HG03039 (cell line): ENCODE measurements around the gene DENND1A.
"Not testable (repeated sequence)": the region's sequence is repeated elsewhere in the genome, so short reads cannot be mapped to it uniquely, and the experiment has no call there.

Experiments used
- ATAC-seq: cut with Tn5 transposase; IDR thresholded peaks from one replicate; pipeline ENCODE4 v1.9.1; 2021; ENCODE audit warnings: mild to moderate bottlenecking, moderate library complexity; ENCODE audit not compliant: unreplicated experiment

The DENND1A gene

DNA sequence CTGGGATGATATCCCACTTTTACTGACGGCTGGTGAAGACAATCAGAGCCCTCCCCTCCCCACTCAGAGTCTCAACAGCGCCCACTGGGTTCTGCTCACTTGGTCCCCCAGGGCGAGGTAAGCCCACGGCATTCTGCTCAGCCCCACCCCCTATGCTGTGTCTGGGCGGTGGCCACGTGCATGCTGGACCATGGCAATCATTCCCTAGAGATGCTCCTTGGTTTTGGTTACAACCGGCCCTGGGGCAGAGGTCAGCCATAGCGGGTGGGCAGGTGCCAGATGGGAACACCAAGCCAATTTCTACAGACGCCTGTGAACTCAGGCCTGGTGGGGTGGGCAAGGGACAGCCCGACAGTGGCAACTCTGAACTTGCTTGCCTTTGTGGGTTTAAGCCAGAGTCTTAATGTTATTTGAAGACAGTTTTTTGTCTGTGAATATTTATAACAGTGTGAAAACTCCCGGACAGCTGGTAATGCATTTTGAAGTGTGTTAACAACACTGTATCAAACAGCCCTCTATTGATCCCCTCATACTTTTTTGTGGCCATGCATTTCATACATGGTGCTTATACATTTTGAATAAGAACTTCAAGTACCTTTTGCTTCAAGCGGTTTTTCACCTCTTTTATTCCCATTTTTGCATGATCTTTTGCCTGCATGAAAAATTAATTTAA, 479.7 kb downstream of the DENND1A start:
- ATAC-seq: no peak

DNA sequence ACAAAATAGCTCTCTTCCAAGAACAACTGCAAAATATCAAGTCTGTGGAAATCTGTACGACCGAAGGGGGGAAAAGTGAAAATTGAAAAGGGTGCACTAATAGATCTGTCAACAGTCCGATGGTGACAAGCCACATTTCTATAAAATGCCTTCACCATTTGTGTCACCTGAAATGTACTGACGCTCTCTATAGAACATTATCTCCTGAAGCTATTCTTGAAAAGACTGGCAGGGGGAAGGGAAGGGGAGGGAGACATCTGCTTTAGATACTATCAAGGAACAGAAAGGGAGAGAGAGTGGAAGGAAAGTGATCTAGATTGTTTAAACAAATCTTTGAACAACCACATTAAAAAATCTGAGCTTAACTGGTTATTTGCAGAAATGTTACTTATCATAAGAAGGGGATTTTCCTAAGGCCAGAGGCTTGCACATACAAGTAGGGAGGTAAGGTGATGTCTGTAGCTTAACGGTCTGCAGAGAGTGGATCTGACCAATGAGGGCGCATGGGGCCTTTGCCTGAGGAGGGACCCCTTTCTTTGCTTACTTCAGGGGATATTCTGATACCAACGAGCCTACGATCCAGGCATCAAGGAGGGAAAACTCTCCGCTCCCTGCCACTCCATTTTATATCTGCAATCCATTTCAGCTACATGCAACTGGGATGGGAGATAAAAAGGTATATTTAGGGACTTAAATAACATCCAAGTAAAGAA, 481.8 kb downstream of the DENND1A start:
- ATAC-seq: no peak

- no peak for ATAC-seq
Measured at GRCh38 chr9:123445981-123446610, 483.8 kb downstream of the DENND1A start.

DNA sequence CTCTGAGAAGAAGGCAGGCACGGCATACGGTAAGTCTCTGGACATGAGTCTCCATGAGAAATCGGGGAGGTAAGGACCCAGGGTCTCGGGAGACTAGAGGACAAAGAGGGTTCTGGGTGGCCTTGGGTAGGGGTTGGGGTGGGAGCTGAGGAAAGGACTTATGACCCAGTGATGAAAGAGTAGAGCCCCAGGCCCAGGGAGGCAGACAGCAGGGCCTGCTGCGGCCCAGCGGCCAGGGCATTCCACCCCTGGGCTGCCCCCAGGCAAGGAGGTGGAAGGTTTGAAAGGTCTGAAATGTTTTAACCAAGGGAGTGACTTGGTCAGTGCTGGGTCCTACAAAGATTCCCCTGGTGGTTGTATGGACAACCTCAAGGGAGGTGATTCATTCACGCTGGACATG, 484.8 kb downstream of the DENND1A start:
- no peak for ATAC-seq

DNA sequence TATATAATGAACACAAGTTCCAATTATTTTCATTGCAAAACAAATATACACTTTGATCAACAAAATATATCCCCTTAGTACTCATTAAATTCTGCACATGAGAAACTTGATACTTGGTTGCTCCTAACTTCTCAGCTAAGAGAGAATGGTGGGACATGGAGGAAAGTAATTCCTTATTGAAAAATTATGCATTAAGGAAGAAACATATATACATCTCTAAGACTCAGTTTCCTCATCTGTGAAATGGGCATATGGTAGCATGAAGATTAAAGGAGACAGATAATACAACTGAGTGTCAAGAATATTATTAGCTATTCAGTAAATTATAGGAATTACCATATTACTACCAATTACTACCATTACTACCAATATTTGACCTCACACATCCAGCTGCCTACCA, 488.2 kb downstream of the DENND1A start:
- no peak for ATAC-seq

- ATAC-seq: no peak
Measured at GRCh38 chr9:123440256-123440655, 489.7 kb downstream of the DENND1A start.

DNA sequence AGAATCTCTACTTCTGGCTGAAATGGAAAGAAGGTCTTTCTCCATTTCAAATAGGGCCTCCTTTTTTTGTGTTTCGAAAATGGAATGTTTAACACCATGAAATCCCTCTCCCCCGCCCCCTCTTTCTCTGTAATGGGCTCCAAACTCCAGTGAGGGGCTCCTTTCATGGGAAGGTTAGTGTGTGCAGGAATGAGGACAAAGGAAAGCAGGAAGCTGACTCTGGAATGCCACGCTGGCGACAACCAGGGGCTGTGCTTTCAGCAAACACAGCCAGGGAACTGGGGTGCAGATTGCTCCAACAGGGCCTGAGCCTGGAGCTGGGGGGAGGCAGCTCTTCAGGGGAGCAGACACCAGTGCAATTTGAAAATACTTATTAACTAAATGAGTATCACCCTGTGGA, 491.1 kb downstream of the DENND1A start:
- ATAC-seq: no peak

DNA sequence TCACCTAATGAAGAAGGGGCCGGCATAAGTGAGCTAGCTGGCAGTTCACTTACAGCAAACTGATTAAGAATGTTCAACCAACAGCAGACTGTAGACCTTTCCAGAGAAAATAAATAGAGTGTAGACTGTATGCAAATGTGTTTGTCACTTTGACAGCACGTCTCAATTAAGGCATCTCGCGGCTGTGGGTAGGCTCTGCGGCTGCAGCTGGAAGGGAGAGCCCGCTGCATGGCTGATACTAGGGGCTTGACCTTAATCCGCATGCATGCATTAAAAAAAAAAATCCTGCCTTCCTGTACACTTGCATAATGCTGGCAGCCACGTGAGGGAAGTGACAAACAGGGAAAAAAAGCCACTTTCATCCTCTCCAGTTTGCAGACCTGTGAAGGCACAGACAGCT, 491.6 kb downstream of the DENND1A start:
- ATAC-seq: no peak

- ATAC-seq: no peak
Measured at GRCh38 chr9:123437201-123437600, 492.7 kb downstream of the DENND1A start.

DNA sequence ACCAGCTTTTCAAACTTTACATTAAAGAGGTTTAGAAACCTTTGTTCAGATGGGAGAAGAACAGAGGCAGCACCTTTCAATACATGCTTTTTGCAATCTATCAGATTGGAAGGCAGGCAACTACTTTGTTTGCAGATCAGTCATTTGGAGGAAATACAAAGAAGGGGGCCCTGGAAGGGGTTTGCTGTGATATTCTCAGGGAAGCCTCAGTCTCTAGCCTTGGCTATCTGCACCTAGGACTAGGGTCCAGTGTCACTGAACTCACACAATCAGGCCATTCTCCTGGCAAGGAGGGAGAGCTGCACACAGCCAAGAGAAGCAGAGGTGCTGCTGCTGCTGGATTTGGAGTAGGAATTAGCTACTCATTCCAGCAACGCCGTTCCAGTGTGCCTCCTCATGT, 494.5 kb downstream of the DENND1A start:
- no peak for ATAC-seq

DNA sequence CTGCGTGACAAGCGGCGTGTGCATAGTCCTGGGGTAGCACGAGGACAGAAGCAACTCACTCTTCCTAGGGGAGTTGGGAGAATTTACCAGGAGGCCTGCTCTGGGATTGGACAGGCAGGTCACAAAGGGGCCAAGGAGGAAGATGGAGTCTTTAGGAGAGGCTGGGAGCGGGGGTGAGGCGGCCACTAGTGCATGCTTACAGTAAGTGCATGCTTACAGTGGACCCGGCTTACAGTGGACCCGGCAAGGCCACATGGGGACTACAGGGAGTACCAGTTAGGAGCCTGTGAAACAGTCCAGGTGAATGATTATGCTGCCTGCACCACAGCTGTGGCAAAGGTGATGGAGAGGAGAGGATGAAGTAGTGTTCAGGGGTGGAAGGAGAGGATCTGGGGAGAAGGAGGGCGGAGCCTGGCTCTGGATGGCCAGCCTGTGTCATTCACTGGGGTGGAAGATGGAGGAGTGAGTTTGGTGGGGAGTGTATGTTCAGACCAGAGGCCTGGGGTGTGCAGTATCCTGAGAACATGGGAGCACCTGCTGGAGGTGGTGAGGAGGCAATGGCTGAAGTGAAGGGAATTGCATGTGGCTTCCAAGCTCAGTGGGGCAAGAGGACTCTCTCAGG, 495.2 kb downstream of the DENND1A start:
- ATAC-seq: no peak

DNA sequence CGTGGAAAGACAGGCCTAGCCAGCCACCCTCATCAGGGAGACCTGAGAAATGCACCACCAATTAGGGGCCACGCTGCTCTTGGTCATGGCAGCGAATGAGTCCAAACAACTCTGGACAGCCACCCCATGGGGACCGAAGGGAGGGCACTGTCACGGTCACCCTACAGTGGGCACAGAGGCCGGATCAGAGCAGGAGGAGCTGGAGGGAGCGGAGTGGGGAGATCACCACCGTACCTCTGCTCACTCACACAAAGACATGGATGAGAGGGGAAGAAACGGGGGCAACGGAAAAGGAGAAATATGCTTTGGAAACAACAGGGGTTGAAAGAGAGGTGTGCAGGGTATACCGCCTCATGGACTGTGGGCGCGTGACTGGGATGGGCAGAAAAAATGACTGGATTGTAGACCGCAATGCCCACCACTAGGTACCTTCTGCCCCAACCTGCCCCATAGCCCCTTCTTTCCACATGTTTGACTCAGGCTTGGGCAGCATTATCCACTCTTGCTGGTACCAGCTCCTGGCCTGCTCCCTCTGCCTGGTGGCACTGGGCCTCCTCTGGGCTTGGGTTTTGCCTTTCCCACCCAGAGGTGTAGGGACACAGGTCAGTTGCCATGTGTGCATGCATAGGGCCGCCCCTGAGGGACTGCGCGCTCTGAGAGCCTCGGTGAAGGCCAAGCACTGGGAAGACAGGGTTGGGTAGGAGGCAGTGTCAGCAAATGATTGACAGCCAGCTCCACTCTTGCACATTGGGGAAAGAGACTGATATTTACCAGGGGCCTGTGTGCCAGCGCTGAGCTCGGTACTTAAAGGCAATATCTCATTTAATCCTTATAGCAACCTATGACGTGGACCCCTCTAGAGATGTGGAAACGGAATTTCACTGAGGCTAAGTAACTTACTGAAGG, 497.3 kb downstream of the DENND1A start:
- no peak for ATAC-seq

DNA sequence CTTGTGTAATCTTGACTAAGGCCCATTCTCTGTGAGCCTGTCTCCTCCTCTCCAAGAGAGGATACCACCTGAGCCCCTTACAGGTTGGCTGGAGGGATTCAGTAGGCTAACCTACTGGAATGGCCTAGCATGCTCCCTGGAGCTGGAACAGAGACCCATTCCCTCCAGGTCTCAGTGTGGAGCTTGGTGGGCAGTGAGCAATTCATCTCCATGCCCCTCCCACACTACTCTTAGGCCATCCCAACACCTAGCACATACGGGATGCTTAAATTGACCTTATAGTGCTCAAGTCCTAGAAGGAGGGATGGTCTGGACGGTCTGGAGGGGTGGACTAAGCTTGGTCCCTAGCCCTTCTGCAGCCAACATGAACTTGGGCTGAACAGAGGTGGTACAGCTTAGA, 498.3 kb downstream of the DENND1A start:
- ATAC-seq: no peak

GRCh38 chr9:123428450-123428849, 501.5 kb downstream of the DENND1A start:
- ATAC-seq: not testable (repeated sequence)

GRCh38 chr9:123426406-123426805, 503.5 kb downstream of the DENND1A start:
- ATAC-seq: no peak

GRCh38 chr9:123425836-123426365, 504.0 kb downstream of the DENND1A start:
- no peak for ATAC-seq

DNA sequence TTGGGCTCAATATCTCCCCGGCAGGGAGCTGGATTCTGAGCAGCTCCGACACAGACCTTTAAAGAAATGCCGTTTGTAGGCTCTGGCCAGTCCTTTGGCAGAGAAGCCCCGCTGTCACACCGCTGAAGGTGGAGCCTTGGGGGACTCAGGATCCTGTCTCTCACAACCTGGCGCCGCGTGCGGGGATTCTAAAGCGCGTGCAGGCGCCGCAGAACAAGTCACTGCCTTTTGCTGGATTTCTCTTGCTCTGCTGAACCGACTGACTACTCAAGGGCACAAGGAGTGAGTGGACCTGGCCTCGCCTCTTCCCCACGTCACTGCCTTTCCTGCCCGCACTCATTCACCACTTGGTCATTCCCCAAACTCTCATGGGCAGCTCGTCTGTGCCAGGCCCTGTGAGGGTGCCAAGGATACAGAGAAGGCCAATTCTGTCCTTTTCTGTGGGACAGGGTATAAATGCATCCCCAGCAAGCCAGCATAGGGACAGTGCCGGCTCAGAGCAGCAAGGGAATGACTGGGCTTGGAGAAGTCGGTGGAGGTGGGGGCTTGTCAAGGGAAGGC, 504.6 kb downstream of the DENND1A start:
- no peak for ATAC-seq

- ATAC-seq: no peak
Measured at GRCh38 chr9:123424552-123425225, 505.2 kb downstream of the DENND1A start.

DNA sequence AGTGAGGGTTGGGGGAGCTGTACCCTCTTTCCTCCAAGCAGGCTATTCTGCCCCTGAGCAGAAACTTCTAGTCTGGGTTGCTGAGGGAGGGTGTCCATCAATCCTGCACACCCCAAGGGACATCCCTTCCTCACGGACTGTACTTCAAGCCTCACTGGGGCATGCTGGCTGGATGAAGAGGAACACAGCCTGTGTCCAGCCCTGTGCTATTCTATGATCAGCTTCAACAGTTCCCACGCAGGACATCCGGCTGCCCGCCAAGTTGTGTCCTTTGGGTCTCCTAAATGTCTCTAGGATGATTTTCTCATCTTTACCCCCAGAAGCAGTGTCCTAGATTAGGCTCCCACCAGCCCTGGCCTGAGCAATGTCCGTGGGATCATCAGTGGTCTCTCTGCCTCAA, 505.8 kb downstream of the DENND1A start:
- no peak for ATAC-seq

- ATAC-seq: no peak
Measured at GRCh38 chr9:123423311-123423640, 506.6 kb downstream of the DENND1A start.
